Cardiac muscle cell (in vitro differentiated cells and primary cell): ENCODE measurements around the gene RPP25L. TPM values are rescaled to one million over a fixed set of nuclear protein-coding genes. Genes with fewer than 3 reads are reported as not detected.

Experiments used
- DNase-seq, 2 donors: peaks; one replicate each; pipeline versions ENCODE4 v3.0.0 to v3.0.0-alpha.2; 2010 to 2017; ENCODE audit warnings: low read depth in 1 of 2, low spot score in 1 of 2
- H3K27ac ChIP-seq: fragments of 200-600 bp; sonication (generic); 2 replicates; pipeline ENCODE4 v1.5.1; 2016
- H3K27me3 ChIP-seq: fragments of 200-600 bp; sonication (generic); 2 replicates; pipeline ENCODE4 v1.6.0; 2016; ENCODE audit warnings: control low read depth
- H3K36me3 ChIP-seq: fragments of 200-600 bp; sonication (generic); 2 replicates; pipeline ENCODE4 v1.5.1; 2016; ENCODE audit warnings: control low read depth
- H3K4me1 ChIP-seq: fragments of 200-600 bp; sonication (generic); 2 replicates; pipeline ENCODE4 v1.8.1; 2017; ENCODE audit warnings: low read depth, mild to moderate bottlenecking, mixed run types
- H3K4me3 ChIP-seq: fragments of 200-600 bp; sonication (generic); 2 replicates; pipeline ENCODE4 v1.5.1; 2016; ENCODE audit warnings: mild to moderate bottlenecking
- H3K9me3 ChIP-seq: fragments of 200-600 bp; sonication (generic); 2 replicates; pipeline ENCODE4 v1.5.1; 2017; ENCODE audit warnings: low read depth, mild to moderate bottlenecking, control low read depth
- polyA plus RNA-seq: library from polyadenylated mRNA; unstranded; fragments of >200 nt; fragmentation: Nextera tagmentation; extraction: Ambion mirVana; gene quantifications from 2 replicates; pipeline ENCODE4 v1.2.1, GENCODE V29; 2016
- total RNA-seq: library from RNA; depleted of rRNA; stranded (reverse); fragments of >200 nt; gene quantifications from 2 replicates; pipeline ENCODE4 v1.2.3, GENCODE V29; 2016
- TF ChIP-seq, protein P1 (sequence below): IDR thresholded peaks from 2 replicates; pipeline ENCODE4 v1.5.1; 2012; ENCODE audit warnings: low read depth, mild to moderate bottlenecking, low read length

RPP25L gene
- total and polyA plus RNA-seq, 2 experiments from 2014 or later, result 68.4 to 84.3 TPM

DNA sequence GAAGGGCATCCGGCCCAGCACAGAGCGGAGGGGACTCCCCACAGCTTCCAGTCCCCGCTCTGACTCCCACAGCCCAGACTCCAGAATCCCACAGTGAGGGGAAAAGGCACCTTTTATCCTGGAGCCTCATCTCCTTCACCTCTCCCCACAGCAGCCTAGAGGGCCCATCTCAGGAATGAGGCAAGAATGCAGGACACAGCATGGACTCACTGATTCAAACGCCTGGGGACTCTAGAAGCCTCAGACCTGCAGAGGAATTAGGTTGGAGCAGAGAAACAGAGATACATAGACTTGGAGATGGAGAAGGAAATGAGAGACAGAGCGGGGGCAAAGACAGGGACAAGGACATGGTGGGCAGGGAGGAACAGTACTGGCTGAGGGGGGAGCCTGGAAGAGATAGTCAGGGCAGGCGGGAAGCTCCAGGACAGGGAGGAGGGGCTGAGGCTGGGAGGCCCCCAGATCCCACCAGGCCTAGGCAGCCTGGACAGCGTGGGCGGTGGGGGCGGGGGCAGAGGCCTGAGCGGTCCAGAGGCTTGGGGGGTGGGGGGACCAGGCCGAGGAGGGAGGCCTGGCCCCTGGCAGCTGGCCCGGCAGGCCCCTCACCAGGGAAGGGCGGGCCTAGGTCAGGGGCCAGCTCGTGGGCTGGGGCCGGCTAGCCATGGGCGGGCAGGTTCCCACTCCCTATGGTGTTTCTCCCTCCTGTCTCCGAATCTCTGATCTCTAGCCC lies 38.1 kb downstream of the RPP25L start:
- TF ChIP-seq, protein P1, sequence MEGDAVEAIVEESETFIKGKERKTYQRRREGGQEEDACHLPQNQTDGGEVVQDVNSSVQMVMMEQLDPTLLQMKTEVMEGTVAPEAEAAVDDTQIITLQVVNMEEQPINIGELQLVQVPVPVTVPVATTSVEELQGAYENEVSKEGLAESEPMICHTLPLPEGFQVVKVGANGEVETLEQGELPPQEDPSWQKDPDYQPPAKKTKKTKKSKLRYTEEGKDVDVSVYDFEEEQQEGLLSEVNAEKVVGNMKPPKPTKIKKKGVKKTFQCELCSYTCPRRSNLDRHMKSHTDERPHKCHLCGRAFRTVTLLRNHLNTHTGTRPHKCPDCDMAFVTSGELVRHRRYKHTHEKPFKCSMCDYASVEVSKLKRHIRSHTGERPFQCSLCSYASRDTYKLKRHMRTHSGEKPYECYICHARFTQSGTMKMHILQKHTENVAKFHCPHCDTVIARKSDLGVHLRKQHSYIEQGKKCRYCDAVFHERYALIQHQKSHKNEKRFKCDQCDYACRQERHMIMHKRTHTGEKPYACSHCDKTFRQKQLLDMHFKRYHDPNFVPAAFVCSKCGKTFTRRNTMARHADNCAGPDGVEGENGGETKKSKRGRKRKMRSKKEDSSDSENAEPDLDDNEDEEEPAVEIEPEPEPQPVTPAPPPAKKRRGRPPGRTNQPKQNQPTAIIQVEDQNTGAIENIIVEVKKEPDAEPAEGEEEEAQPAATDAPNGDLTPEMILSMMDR, result no peak
- Histone ChIP-seq H3K27me3 (no peaks in the 10 kb centered on the region), H3K4me3 (no peak overlapping the region), H3K36me3 (no peaks in the 10 kb centered on the region), H3K4me1 (peaks cover 28% of the 10 kb centered on the region), H3K9me3 (no peaks in the 10 kb centered on the region), H3K27ac (no peak overlapping the region)
- no peak for DNase-seq

DNA sequence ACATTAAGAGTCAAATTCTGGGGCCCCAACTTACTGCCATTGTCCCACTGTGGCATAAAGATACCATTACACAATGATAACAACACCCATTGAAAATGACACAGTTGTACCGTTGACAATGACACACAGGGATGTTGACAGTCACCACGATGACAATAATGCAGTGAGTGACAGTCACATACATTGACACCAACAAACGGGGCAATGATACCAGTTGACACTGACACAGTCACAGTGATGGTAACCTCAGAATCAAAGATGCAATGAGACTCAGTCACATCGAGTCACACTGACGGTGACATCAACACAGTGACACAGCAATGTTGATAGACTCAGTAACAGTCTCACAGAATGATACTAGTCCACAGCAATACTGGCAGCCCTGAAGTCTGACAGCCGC lies 39.3 kb downstream of the RPP25L start:
- H3K9me3 ChIP-seq, result no peaks in the 10 kb centered on the region
- no peak for DNase-seq
- peaks cover 23% of the 10 kb centered on the region for H3K4me1 ChIP-seq
- no peaks in the 10 kb centered on the region for H3K36me3 ChIP-seq
- H3K27me3 ChIP-seq, result no peaks in the 10 kb centered on the region
- no peak overlapping the region for H3K4me3 ChIP-seq
- TF ChIP-seq, protein P1, result no peak
- no peak overlapping the region for H3K27ac ChIP-seq

DNA sequence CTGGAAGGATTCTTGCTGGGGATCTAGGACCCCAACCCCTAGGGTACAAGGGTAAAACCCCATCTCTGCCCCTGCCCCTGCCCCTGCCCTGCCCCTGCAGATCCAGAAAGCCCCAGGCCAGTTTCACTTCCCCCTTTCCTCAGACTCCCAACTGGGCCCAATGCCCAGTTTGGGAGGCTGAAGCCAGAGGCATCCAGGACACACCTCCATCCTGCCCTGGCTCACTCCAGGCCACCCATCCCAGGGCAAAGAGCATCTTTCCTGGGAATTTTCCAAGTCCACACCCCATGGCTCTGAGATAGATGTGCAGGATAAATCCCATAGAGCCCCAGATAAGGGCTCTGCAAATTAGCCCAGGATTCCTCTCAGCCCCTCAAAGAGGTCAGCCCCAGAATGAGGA lies 39.8 kb downstream of the RPP25L start:
- H3K27me3 ChIP-seq, result no peaks in the 10 kb centered on the region
- H3K36me3 ChIP-seq, result no peaks in the 10 kb centered on the region
- H3K4me3 ChIP-seq, result no peak overlapping the region
- no peak overlapping the region for H3K27ac ChIP-seq
- no peaks in the 10 kb centered on the region for H3K9me3 ChIP-seq
- TF ChIP-seq, protein P1, result no peak
- peaks cover 17% of the 10 kb centered on the region for H3K4me1 ChIP-seq
- DNase-seq, result no peak

DNA sequence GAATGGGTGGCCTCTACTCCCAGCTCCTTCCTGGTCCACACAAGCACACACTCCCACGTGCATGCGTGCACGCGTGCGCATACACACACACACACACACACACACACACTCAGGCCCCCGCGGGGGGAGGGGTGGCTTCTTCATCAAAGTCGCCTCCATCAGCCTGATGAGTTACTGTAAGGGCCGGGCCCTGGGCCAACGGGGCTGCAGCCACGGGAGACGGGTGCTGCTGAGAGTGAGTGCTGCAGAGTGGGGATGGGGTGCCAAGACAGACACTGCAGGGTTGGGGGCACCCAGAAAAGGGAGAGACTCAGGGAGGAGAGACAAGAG lies 40.5 kb downstream of the RPP25L start:
- DNase-seq, result peak in 1 of 2 donors; percentile 62
- no peaks in the 10 kb centered on the region for H3K9me3 ChIP-seq
- H3K4me1 ChIP-seq, result peaks cover 17% of the 10 kb centered on the region
- H3K4me3 ChIP-seq, result no peak overlapping the region
- no peak overlapping the region for H3K27ac ChIP-seq
- H3K36me3 ChIP-seq, result no peaks in the 10 kb centered on the region
- TF ChIP-seq, protein P1, result no peak
- no peaks in the 10 kb centered on the region for H3K27me3 ChIP-seq

DNA sequence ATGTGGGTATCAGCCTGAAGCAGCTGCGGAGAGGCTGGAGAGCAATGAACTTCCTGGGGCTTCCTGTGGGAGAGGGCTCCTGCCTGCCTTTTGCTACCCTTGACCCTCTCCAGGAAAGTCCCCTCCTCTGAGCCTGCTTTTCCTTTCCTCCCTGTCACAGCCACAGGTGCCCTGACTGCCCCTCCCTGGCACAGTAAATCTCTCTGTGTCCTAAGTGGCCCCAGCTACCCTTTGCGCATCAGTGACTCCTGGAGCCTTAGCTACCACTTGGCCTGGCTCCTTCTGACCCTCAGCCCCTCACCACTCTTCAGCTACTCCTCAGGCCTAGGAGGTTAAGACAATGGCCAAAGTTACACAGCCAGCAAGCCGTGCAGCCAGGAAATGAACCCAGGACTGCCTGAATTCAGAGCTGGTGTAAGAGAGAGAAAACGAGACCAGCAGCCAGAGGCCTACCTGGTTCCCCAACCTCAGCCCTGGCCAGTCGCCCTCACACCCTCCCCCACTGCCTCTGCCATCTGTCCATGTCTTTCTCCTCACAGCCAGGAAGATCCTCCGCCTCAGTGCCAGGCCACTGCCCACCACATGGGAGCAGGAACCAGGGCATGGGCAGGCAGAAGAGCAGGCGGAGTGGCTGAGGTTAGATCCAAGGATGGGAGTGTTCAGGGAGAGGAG lies 41.0 kb downstream of the RPP25L start:
- no peak overlapping the region for H3K27ac ChIP-seq
- DNase-seq, result no peak
- TF ChIP-seq, protein P1, result no peak
- H3K4me3 ChIP-seq, result no peak overlapping the region
- no peaks in the 10 kb centered on the region for H3K27me3 ChIP-seq
- no peaks in the 10 kb centered on the region for H3K9me3 ChIP-seq
- H3K36me3 ChIP-seq, result no peaks in the 10 kb centered on the region
- peaks cover 18% of the 10 kb centered on the region for H3K4me1 ChIP-seq
